HG03280 (cell line): ENCODE results near the gene ZNF81.
"Not testable (repeated sequence)": the region's sequence is repeated elsewhere in the genome, so short reads cannot be mapped to it uniquely, and the experiment has no call there.

Experiments used
- ATAC-seq: cut with Tn5 transposase; IDR thresholded peaks from one replicate; pipeline ENCODE4 v1.9.1; 2021; ENCODE audit warnings: mild to moderate bottlenecking, moderate library complexity; ENCODE audit not compliant: unreplicated experiment

ZNF81 gene

DNA sequence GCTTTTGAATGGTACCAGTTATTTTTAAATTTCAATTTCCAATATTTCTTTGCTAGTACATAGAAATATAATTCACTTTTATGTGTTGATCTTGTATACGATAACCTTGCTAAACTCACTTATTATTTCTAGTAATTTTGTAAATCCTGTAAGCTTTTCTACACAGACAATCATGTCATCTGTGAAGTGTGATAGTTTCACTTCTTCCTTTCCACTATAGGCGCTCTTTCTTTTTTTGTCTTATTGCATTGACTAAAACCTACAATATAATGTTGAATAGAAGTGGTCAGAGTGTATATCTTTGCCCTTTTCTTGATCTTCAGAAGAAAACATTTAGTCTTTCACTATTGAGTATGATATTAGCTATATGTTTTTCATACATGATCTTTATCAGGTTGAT is 90.5 kb downstream of the ZNF81 start:
- ATAC-seq: no peak

DNA sequence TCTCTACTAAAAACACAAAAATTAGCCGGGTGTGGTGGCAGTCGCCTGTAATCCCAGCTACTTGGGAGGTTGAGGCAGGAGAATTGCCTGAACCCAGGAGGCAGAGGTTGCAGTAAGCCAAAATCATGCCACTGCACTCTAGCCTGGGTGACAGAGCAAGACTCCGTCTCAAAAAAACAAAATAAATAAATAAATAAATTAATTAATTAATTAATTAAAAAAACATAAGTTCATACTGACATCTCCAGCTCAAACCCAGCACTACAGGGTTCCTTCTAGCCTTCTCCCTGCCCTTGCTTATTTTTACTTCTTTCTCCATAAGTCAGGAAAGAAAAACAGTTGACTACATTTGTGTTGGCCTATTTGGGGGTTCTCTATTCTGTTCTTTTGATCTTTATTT is 95.3 kb downstream of the ZNF81 start:
- not testable (repeated sequence) for ATAC-seq

DNA sequence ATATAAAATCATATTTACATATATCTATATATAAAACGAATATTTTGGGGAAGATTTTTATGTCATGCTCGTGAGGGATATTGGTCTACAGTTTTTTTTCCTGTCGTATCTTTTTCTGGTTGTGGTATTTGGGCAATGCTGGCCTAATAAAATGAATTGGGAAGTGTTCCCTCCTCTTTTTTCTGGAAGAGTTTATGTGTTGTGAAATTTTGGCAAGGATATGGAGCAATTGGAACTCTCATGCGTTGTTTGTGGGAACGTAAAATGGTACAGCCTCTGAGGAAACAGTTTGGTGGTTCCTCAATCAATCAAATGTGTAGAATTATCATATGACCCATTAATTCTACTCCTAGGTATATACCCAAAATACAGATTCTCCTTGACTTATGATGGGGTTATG is 97.2 kb downstream of the ZNF81 start:
- ATAC-seq: no peak

DNA sequence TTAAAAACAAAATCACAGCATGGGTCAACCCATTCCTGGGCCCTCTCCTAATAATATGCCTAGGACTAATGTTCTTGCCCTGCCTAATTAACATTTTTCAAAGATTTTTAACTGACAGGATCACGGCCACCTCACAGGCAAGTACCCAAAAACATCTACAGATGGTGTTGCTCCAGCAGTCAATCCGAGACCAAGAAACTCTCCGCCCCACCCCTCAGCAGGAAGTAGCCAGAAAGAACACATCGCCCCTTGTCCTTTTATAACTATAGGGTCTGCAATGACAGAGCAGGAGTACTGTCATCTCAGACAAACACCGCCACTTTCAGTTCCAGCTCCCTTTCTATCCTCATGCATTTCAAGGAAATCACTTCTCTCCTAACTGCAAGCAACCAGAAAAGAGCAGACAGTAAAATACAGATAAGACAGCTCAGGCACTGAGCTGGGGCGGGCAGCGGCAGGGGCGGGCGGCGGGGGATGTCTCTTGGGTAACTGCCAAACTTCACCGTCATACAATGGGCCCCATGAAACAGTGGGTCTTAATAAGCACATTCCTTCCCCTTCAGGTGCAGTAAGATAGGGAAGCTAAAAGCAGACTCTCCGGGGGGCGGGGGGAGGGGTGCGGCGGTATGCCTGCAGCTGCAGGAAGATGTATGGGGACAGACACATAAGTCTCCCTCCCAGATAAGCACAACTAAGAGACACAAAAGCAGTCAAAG is 99.7 kb downstream of the ZNF81 start:
- ATAC-seq: no peak

DNA sequence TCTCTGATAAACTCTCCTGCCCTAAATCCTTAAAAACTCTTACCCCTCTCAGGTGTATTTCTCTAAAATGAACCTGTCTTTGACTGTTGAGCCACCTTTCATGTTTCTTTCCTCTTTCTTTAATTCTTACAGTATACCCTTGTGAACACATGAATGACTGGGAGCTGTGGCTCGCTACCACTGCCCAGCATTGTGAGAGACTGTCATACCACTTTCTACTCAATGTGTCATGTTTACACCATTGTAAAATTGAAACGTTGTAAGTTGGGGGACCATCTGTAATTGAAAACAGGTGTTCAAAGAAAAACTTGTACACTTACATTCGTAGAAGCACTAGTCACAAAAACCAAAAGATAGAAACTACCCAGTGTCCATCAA is 100.2 kb downstream of the ZNF81 start:
- no peak for ATAC-seq

DNA sequence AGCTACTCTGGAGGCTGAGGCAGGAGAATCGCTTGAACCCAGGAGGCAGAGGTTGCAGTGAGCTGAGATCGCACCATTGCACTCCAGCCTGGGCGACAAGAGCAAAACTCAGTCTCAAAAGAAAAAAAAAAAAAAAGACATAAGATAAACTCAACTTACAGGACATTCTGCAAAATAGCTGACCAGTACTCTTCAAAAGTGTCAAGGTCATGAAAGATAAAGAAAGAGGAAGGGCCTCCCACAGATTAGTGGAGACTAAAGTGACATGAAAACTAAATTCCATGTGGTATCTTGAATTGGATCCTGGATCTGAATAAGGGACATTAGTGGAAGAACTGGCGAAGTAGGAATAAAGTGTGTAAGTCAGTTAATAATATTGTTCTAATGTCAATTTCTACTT is 103.7 kb downstream of the ZNF81 start:
- no peak for ATAC-seq

DNA sequence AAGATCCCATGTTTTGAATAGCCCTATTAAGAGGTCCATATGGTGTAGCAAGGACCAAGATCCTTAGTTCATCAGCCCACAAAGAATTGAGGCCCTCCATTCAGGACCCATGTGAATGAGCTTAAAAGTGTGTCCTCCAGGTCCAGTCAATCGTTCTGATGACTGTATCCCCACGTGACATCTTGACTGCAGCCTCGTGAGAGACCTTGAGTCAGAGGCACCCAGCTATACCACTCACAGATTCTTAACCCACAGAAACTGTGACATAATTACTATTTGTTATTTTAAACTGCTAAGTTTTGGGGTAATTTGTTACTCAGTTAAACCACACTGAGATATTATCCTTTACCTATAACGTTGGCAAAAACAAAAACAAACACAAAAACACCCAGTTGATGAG is 104.7 kb downstream of the ZNF81 start:
- ATAC-seq: no peak

DNA sequence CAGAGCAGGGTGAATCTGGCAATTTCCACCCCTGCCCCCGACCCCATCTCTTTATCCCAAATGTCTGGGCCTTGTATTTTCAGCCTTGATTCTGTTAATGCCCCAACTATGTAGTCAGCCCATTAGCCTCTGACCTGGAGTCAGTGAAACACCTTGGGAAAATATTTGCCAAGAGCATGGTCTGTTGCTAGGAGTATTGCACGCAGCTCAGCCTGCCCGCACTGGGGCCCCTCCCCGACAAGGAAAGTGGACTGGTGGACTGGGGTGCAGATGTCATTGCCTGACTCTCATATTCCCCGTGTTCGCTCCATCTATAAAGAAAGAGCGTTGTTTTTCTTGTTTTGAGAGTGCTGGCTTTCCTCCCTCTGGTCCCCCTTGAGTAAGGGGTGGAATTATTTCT is 118.6 kb downstream of the ZNF81 start:
- ATAC-seq: not testable (repeated sequence)

DNA sequence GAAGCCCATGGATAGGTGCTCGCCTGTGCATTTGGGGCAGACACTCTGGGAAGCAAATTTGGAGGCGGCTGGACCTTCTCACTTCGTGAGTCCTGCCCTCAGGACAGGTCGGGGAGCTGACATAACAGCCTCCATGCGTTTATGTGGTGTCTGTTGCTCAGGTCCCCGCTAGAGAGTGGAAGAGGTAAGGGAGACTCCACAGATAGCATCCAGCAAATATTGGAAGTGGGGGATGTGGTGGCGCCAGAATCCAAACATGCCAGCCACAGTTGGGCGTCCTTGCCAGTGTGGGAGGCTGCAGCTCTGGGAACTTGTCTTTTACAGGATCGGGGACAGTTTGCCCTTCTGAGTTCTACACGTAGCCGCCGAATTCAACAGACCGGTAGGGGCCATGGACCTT is 119.3 kb downstream of the ZNF81 start:
- ATAC-seq: no peak

DNA sequence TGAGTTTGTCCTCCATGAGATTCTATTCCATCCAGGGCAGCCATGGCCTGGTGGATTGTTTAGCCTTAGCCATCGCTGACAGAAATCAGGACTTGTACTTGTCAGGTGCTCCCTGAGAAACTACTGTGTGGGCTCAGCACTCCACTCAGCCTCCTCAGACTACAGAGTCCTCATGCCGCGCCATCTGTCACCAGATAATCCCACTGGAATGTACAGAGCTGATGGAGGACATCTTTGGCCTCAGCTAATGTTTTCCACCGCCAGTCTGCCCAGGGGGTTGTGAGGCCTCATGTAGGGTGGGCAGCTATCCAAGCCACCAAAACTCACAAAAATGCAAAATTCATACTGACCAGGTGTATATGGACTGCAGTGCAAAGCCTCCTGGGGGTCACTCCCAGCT is 121.5 kb downstream of the ZNF81 start:
- not testable (repeated sequence) for ATAC-seq

DNA sequence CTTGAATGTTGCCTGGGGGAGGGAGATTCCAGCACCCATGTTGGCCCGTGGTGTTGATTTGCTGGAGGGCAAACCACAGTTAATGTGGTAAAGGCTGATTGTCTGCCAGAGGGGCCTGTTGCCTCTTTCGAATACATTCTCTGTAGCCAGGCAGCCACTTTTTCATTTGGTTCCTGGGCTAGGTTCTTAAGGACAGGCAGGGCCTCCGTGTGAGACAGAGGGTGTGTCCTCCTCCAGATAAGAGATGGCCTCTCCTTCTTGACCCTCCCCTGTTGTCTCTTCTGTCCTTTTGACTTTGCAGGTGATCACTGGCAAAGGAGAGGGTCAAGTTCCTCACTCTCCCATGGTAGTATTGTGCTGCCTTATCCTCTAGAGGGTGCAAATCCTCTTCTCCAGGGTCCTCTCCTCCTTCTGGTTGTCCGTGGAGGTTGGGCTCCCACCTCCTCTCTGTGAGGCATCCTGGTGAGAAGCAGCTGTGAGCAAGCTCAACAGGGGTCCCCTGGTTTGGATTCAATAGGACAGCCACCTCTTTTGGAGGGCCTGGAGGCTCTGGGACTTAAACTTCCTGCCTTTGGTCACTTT is 122.2 kb downstream of the ZNF81 start:
- ATAC-seq: no peak

DNA sequence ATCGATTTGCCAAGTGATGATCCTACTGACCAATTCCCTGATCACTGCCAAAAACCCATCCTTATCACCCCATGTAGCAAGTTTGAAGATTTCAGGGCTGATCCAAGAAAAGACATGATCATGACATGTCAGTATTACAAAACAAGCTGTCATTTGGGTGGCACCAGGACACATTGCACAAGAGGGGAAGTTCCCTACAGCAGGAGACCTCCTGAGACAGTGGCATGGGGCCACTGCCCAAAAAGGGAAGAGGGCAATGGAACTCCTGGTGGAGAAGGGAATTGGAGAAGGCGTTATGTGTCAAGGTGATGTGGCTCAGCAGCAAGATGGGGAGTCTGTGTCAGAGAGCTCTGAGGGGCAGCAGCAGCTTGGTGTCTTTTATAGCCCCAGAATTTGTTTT is 123.7 kb downstream of the ZNF81 start:
- no peak for ATAC-seq

DNA sequence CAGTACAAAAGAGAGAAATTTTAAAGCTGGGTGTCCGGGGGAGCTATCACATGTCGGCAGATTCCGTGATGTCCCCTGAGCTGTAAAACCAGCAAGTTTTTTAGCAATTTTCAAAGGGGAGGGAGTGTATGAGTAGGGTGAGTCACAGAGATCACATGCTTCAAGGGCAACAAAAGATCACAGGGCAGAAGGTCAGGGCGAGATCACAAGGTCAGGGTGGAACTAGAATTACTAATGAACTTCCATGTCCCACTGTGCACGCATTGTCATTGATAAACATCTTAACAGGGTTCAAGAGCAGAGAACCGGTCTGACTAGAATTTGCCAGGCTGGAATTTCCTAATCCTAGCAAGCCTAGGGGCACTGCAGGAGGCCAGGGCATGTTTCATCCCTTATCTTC is 125.1 kb downstream of the ZNF81 start:
- not testable (repeated sequence) for ATAC-seq

DNA sequence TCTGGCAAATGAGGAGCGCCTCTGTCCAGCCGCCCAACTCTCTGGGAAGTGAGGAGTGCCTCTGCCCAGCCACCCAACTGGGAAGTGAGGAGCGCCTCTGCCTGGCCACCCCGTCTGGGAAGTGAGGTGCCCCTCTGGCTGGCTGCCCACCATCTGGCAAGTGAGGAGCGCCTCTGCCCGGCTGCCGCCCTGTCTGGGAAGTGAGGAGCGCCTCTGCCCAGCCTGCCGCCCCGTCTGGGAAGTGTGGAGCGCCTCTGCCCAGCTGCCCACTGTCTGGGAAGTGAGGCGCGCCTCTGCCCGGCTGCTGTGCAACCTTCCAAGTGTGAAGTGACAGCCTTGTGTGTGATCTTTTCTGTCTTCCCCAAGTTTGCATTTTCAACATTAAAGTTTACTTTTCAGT is 128.8 kb downstream of the ZNF81 start:
- not testable (repeated sequence) for ATAC-seq
